Measurements from ENCODE around the gene ST7L.
"Not testable (repeated sequence)": the region's sequence is repeated elsewhere in the genome, so short reads cannot be mapped to it uniquely, and the experiment has no call there.

The ST7L gene

DNA sequence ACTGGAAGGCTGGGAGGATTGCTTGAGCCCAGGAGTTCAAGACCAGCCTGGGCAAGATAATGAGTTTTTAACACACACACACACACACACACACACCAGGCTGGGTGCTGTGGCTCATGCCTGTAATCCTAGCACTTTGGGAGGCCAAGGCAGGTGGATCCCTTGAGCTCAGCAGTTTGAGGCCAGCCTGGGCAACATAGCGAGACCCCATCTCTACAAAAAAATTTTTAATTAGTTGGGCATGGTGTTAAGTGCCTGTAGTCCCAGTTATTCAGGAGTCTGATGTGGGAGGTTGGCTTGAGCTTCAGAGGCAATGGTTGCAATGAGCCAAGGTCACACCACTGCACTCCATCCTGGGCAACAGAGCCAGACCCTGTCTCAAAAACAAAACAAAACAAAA lies 132.9 kb downstream of the ST7L start:
- not testable (repeated sequence) for FAIRE-seq

DNA sequence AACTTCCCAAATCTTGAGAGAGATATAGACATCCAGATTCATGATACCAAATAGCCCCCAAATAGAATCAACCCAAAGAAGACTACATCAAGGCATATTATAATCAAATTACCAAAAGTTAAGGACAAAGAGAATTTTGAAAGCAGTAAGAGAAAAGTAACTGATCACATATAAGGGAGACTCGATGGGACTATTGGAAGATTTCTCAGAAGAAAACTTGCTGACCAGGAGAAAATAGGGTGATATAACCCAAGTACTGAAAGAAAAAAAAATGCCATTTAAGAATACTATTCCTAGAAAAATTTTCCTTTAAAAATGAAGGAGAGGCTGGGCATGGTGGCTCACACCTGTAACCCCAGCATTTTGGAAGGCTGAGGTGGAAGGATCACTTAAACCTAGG lies 140.6 kb downstream of the ST7L start:
- no peak for FAIRE-seq

- FAIRE-seq: peak; percentile 15
These were observed 141.4 kb downstream of the ST7L start for GRCh38 chr1:112477550-112477949.

Data from G401.6 (cell line).